Tibial nerve (tissue), 4 donors: ENCODE measurements around the gene DOCK1. TPM values are rescaled to one million over a fixed set of nuclear protein-coding genes. Genes with fewer than 3 reads are reported as not detected.

Source experiments
- DNase-seq, 2 donors: peaks; one replicate each; pipeline ENCODE4 v3.0.0-alpha.2; 2019; ENCODE audit warnings: low spot score in 2 of 2
- H3K27ac ChIP-seq, 4 donors: fragments of 200-600 bp; sonication (generic) in 3 of 4; one replicate each; pipeline ENCODE4 v1.5.1; 2017 to 2019; ENCODE audit warnings: mild to moderate bottlenecking in 1 of 4
- H3K27me3 ChIP-seq, 2 donors: fragments of 200-600 bp; sonication (generic) in 1 of 2; one replicate each; pipeline versions ENCODE4 v1.5.1 to v1.6.0; 2017 to 2019
- H3K36me3 ChIP-seq, 3 donors: fragments of 200-600 bp; sonication (generic); one replicate each; pipeline ENCODE4 v1.5.1; 2018 to 2019
- H3K4me1 ChIP-seq, 4 donors: fragments of 200-600 bp; sonication (generic) in 3 of 4; one replicate each; pipeline ENCODE4 v1.5.1; 2017 to 2019
- H3K4me3 ChIP-seq, 4 donors: fragments of 200-600 bp; sonication (generic) in 3 of 4; one replicate each; pipeline ENCODE4 v1.5.1; 2017 to 2019; ENCODE audit warnings: mild to moderate bottlenecking in 1 of 4, moderate library complexity in 1 of 4
- H3K9me3 ChIP-seq, 4 donors: fragments of 200-600 bp; sonication (generic) in 3 of 4; one replicate each; pipeline ENCODE4 v1.5.1; 2017 to 2019
- EP300 ChIP-seq, 2 donors: sonication (generic); formaldehyde crosslinking; IDR thresholded peaks; one replicate each; pipeline ENCODE4 v1.6.1; 2017; ENCODE audit warnings: antibody characterized with exemption in 2 of 2, mild to moderate bottlenecking in 1 of 2
- POLR2A ChIP-seq, 2 donors: fragments of 450-650 bp; IDR thresholded peaks; one replicate each; pipeline ENCODE4 v1.6.1; 2017; ENCODE audit warnings: antibody characterized with exemption in 2 of 2, mild to moderate bottlenecking in 2 of 2, moderate library complexity in 2 of 2
- WGBS, 2 donors: methylation state at CpG; one replicate each; pipeline ENCODE4 v1.1.5; 2018; 5-methylcytosine and 5-hydroxymethylcytosine counted together
- total RNA-seq, 4 donors: library from RNA; depleted of rRNA; stranded (reverse); fragments of >200 nt; gene quantifications; one replicate each; pipeline ENCODE4 v1.1.0, GENCODE V29; 2016
- TF ChIP-seq, protein P1 (sequence below), 5 experiments: fragments of 200-600 bp in 3 of 5; fragments of 450-650 bp in 2 of 5; sonication (generic) in 3 of 5; IDR thresholded peaks; one replicate each; pipeline ENCODE4 v1.5.1; 2016 to 2019; ENCODE audit warnings: antibody characterized with exemption in 5 of 5, mild to moderate bottlenecking in 3 of 5, moderate library complexity in 2 of 5

DOCK1 gene
- total RNA-seq, result 10 to 100 TPM; 57.3 to 76.7 (median 63.7) TPM

- TF ChIP-seq, protein P1, sequence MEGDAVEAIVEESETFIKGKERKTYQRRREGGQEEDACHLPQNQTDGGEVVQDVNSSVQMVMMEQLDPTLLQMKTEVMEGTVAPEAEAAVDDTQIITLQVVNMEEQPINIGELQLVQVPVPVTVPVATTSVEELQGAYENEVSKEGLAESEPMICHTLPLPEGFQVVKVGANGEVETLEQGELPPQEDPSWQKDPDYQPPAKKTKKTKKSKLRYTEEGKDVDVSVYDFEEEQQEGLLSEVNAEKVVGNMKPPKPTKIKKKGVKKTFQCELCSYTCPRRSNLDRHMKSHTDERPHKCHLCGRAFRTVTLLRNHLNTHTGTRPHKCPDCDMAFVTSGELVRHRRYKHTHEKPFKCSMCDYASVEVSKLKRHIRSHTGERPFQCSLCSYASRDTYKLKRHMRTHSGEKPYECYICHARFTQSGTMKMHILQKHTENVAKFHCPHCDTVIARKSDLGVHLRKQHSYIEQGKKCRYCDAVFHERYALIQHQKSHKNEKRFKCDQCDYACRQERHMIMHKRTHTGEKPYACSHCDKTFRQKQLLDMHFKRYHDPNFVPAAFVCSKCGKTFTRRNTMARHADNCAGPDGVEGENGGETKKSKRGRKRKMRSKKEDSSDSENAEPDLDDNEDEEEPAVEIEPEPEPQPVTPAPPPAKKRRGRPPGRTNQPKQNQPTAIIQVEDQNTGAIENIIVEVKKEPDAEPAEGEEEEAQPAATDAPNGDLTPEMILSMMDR (IDR thresholded peaks at IDR 0.05), result no peak
- TF ChIP-seq EP300 (IDR thresholded peaks at IDR 0.05), result peak in 1 of 2 donors; percentile 45
- peak in 1 of 2 donors; percentile 52 for TF ChIP-seq POLR2A (IDR thresholded peaks at IDR 0.05)
- H3K9me3 ChIP-seq, result no peaks in the 10 kb centered on the region
- H3K27me3 ChIP-seq, result no peaks in the 10 kb centered on the region
- peak within 1 kb of the TSS; percentile 69 to 74 (median 71) for H3K4me3 ChIP-seq
- peak; percentile 33 to 37 for DNase-seq
- peaks cover 0 to 49% (median 7%) of the 10 kb centered on the region in 4 donors for H3K4me1 ChIP-seq
- peak within 1 kb of the TSS; percentile 61 to 94 (median 86) for H3K27ac ChIP-seq
- WGBS, 2 donors, result 2 to 4% methylated on average over 31 to 81 of the region's 108 CpGs
- no peaks in the 10 kb centered on the region for H3K36me3 ChIP-seq
Measured at GRCh38 chr10:126904818-126905701, at the start of gene DOCK1. DOCK1 (plus strand) TSS chr10:126905428; CDS start chr10:126905518, 90 bp downstream.

GRCh38 chr10:126857178-126857806 lies 47.9 kb upstream of the DOCK1 start:
- no peak for DNase-seq
- no peaks in the 10 kb centered on the region for H3K4me1 ChIP-seq
- H3K36me3 ChIP-seq, result no peaks in the 10 kb centered on the region
- no peaks in the 10 kb centered on the region for H3K27me3 ChIP-seq
- H3K9me3 ChIP-seq, result peaks cover 0 to 11% (median 0%) of the 10 kb centered on the region in 4 donors
- WGBS, 2 donors, result 86 to 97% methylated on average over 8 of the region's 8 CpGs
- TF ChIP-seq, protein P1 (IDR thresholded peaks at IDR 0.05), result no peak
- no peak for TF ChIP-seq POLR2A (IDR thresholded peaks at IDR 0.05)
- H3K27ac ChIP-seq, result no peak overlapping the region
- no peak overlapping the region for H3K4me3 ChIP-seq

- peaks cover 0 to 4% (median 0%) of the 10 kb centered on the region in 4 donors for H3K9me3 ChIP-seq
Measured at GRCh38 chr10:126867567-126868365, 37.5 kb upstream of the DOCK1 start.

DNA sequence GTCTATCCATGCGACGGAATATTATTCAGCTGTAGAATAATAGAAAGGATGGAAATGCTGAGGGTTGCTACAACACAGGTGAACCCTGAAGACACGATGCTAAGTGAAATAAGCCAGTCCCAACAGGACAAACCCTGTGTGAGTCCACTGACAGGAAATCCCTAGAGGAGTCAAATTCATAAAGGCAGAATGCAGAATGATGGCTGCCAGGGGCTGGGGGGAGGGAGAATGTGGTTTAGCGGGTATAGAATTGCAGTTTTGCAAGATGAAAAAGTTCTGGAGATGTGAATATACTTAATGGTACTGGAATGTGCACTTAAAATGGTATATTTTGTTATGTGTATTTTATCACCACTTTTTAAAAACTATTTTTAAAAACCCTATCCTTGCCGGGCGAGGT lies 36.9 kb upstream of the DOCK1 start:
- 70 to 73% methylated on average over 6 of the region's 6 CpGs for WGBS, 2 donors
- no peak overlapping the region for H3K4me3 ChIP-seq
- no peak for TF ChIP-seq EP300 (IDR thresholded peaks at IDR 0.05)
- H3K4me1 ChIP-seq, result peaks cover 0 to 6% (median 0%) of the 10 kb centered on the region in 4 donors
- H3K36me3 ChIP-seq, result no peaks in the 10 kb centered on the region
- DNase-seq, result no peak
- H3K9me3 ChIP-seq, result no peaks in the 10 kb centered on the region
- no peaks in the 10 kb centered on the region for H3K27me3 ChIP-seq
- no peak overlapping the region for H3K27ac ChIP-seq

More at GRCh38 chr10:126867567-126868365, 37.5 kb upstream of the DOCK1 start:
- Histone ChIP-seq H3K4me3 (no peak overlapping the region), H3K36me3 (no peaks in the 10 kb centered on the region), H3K27ac (no peak overlapping the region), H3K4me1 (peaks cover 0 to 6% (median 0%) of the 10 kb centered on the region in 4 donors), H3K27me3 (no peaks in the 10 kb centered on the region)
- TF ChIP-seq POLR2A (IDR thresholded peaks at IDR 0.05), result no peak
- TF ChIP-seq, protein P1 (IDR thresholded peaks at IDR 0.05), result no peak
- 72 to 78% methylated on average over 2 to 9 of the region's 9 CpGs for WGBS, 2 donors
- no peak for DNase-seq

DNA sequence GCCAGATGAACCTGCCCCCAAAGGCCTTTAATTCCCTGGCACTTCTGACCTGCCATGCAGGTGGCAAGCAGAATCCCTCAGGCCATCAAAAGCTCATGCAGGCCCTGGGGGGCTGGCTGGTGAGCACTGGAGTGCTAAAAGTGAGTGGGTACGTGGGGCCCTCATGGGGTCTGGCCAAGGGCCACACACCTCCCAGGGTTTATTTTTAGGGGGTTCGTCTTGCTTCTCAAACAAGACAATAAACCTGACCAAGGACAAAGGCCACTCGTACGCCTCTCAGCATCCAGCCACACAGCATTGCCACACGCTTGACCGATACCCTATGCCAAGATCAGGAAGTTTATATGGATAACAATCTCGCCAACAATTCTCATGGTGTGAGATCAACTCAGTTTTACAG lies 33.1 kb upstream of the DOCK1 start:
- no peak for TF ChIP-seq EP300 (IDR thresholded peaks at IDR 0.05)
- no peak for TF ChIP-seq POLR2A (IDR thresholded peaks at IDR 0.05)
- TF ChIP-seq, protein P1 (IDR thresholded peaks at IDR 0.05), result no peak
- Histone ChIP-seq H3K27ac (no peak overlapping the region), H3K9me3 (no peaks in the 10 kb centered on the region), H3K27me3 (no peaks in the 10 kb centered on the region), H3K4me3 (no peak overlapping the region), H3K36me3 (no peaks in the 10 kb centered on the region), H3K4me1 (peaks cover 0 to 6% (median 0%) of the 10 kb centered on the region in 4 donors)
- 83 to 84% methylated on average over 7 of the region's 7 CpGs for WGBS, 2 donors
- DNase-seq, result no peak
